Activated CD8-positive, alpha-beta memory T cell treated with anti-CD3 and anti-CD28 coated beads, Interleukin-2, amount 10 ng/mL, durations not matched to agents 7 days and 5 days (primary cell): ENCODE results near the gene RAB8B. TPM values are rescaled to one million over a fixed set of nuclear protein-coding genes. Genes with fewer than 3 reads are reported as not detected.

Experiments
- ATAC-seq: fragments of 150-1000 bp; cut with Tn5 transposase; one replicate; pipeline ENCODE4 v1.10.0; 2021; ENCODE audit warnings: moderate library complexity
- CTCF ChIA-PET: fragments of 350-600 bp; sonication (Branson Sonifier 250); formaldehyde crosslinking; loops from one replicate; lab custom pipeline; 2021; ENCODE audit warnings: antibody characterized with exemption; lab: Charles Lee
- DNase-seq: peaks from one replicate; pipeline ENCODE4 v3.0.0-alpha.2; 2020
- H3K27ac Mint-ChIP-seq: one replicate; pipeline ENCODE4 v1.8.0; 2021; ENCODE audit warnings: mild to moderate bottlenecking, mixed read lengths
- H3K27me3 Mint-ChIP-seq: one replicate; pipeline ENCODE4 v1.8.0; 2021; ENCODE audit warnings: mixed read lengths
- H3K36me3 Mint-ChIP-seq: one replicate; pipeline ENCODE4 v1.8.0; 2021; ENCODE audit warnings: mild to moderate bottlenecking, mixed read lengths
- H3K4me1 Mint-ChIP-seq: one replicate; pipeline ENCODE4 v1.8.0; 2021; ENCODE audit warnings: mixed read lengths
- H3K4me3 Mint-ChIP-seq: one replicate; pipeline ENCODE4 v1.8.0; 2021; ENCODE audit warnings: mild to moderate bottlenecking, moderate library complexity, mixed read lengths
- H3K9me3 Mint-ChIP-seq: one replicate; pipeline ENCODE4 v1.8.0; 2022; ENCODE audit warnings: low read depth, mixed read lengths
- total RNA-seq, 2 experiments: library from RNA; stranded (reverse); gene quantifications; one replicate each; pipeline ENCODE4 v1.2.3, GENCODE V29; 2021

RAB8B gene
- total RNA-seq, 2 experiments from 2014 or later: 94.8 to 128 TPM

- H3K27me3 Mint-ChIP-seq: peaks cover 5% of the 10 kb centered on the region
- no peak for DNase-seq
- no peaks in the 10 kb centered on the region for H3K36me3 Mint-ChIP-seq
- no peaks in the 10 kb centered on the region for H3K4me1 Mint-ChIP-seq
- no peak for ATAC-seq
- H3K27ac Mint-ChIP-seq: no peak overlapping the region
- H3K9me3 Mint-ChIP-seq: no peaks in the 10 kb centered on the region
- CTCF ChIA-PET: interaction anchor here (0.6 to 1.6 kb wide), 8 partner anchors 8 to 259 kb away, joined by 3 to 13 read pairs (median 4); partner anchors contain the start of gene RPS27L
- H3K4me3 Mint-ChIP-seq: no peak overlapping the region
These were observed 24.1 kb upstream of the RAB8B start for GRCh38 chr15:63165166-63165859.

- no peak overlapping the region for H3K27ac Mint-ChIP-seq
- ATAC-seq (peak; percentile 36), DNase-seq (no peak)
- CTCF ChIA-PET: interaction anchor here (0.8 to 2.8 kb wide), 16 partner anchors 9 to 236 kb away, joined by 3 to 13 read pairs (median 4); partner anchors contain the start of gene RPS27L
- no peaks in the 10 kb centered on the region for H3K4me1 Mint-ChIP-seq
- no peaks in the 10 kb centered on the region for H3K36me3 Mint-ChIP-seq
- no peaks in the 10 kb centered on the region for H3K9me3 Mint-ChIP-seq
- H3K27me3 Mint-ChIP-seq: peaks cover 5% of the 10 kb centered on the region
- no peak overlapping the region for H3K4me3 Mint-ChIP-seq
These were observed 23.2 kb upstream of the RAB8B start for GRCh38 chr15:63166219-63166618.

- no peaks in the 10 kb centered on the region for H3K36me3 Mint-ChIP-seq
- H3K4me1 Mint-ChIP-seq: no peaks in the 10 kb centered on the region
- peaks cover 3% of the 10 kb centered on the region for H3K27me3 Mint-ChIP-seq
- no peak overlapping the region for H3K27ac Mint-ChIP-seq
- DNase-seq: no peak
- no peak overlapping the region for H3K4me3 Mint-ChIP-seq
- ATAC-seq: no peak
- CTCF ChIA-PET: interaction anchor here (1.5 kb wide), 1 partner anchor 12 kb away, joined by 4 read pairs; the partner anchor contains the start of gene RPS27L
- no peaks in the 10 kb centered on the region for H3K9me3 Mint-ChIP-seq
These were observed 19.6 kb upstream of the RAB8B start for GRCh38 chr15:63169788-63170187.

- Mint-ChIP-seq H3K36me3 (no peaks in the 10 kb centered on the region), H3K4me3 (no peak overlapping the region), H3K9me3 (no peaks in the 10 kb centered on the region), H3K27me3 (no peaks in the 10 kb centered on the region), H3K4me1 (peaks cover 3% of the 10 kb centered on the region), H3K27ac (no peak overlapping the region)
- CTCF ChIA-PET: no interaction called here
- DNase-seq (no peak), ATAC-seq (no peak)
These were observed 17.0 kb upstream of the RAB8B start for GRCh38 chr15:63172376-63172775.

GRCh38 chr15:63172851-63173451, 16.5 kb upstream of the RAB8B start:
- H3K27me3 Mint-ChIP-seq: no peaks in the 10 kb centered on the region
- no peak for DNase-seq
- no peak overlapping the region for H3K4me3 Mint-ChIP-seq
- no peaks in the 10 kb centered on the region for H3K9me3 Mint-ChIP-seq
- no peak for ATAC-seq
- H3K36me3 Mint-ChIP-seq: no peaks in the 10 kb centered on the region
- peaks cover 4% of the 10 kb centered on the region for H3K4me1 Mint-ChIP-seq
- CTCF ChIA-PET: no interaction called here
- no peak overlapping the region for H3K27ac Mint-ChIP-seq

GRCh38 chr15:63176302-63176701, 13.1 kb upstream of the RAB8B start:
- Mint-ChIP-seq H3K9me3 (no peaks in the 10 kb centered on the region), H3K4me3 (no peak overlapping the region), H3K27ac (no peak overlapping the region), H3K4me1 (peaks cover 4% of the 10 kb centered on the region), H3K27me3 (no peaks in the 10 kb centered on the region), H3K36me3 (no peaks in the 10 kb centered on the region)
- CTCF ChIA-PET: interaction anchor here (0.7 kb wide), 1 partner anchor 28 kb away, joined by 3 read pairs; no protein-coding TSS in a partner anchor
- no peak for ATAC-seq
- DNase-seq: no peak

GRCh38 chr15:63178034-63178433, 11.4 kb upstream of the RAB8B start:
- CTCF ChIA-PET: interaction anchor here (1.4 kb wide), 1 partner anchor 12 kb away, joined by 4 read pairs; no protein-coding TSS in a partner anchor
- H3K27ac Mint-ChIP-seq: no peak overlapping the region
- H3K36me3 Mint-ChIP-seq: no peaks in the 10 kb centered on the region

GRCh38 chr15:63180746-63181145, 8.7 kb upstream of the RAB8B start:
- ATAC-seq (no peak), DNase-seq (no peak)
- H3K4me3 Mint-ChIP-seq: no peak overlapping the region
- H3K36me3 Mint-ChIP-seq: no peaks in the 10 kb centered on the region
- H3K4me1 Mint-ChIP-seq: peaks cover 5% of the 10 kb centered on the region
- no peaks in the 10 kb centered on the region for H3K27me3 Mint-ChIP-seq
- CTCF ChIA-PET: no interaction called here
- no peak overlapping the region for H3K27ac Mint-ChIP-seq
- H3K9me3 Mint-ChIP-seq: no peaks in the 10 kb centered on the region

More at GRCh38 chr15:63178034-63178433, 11.4 kb upstream of the RAB8B start:
- Mint-ChIP-seq H3K4me1 (peaks cover 4% of the 10 kb centered on the region), H3K4me3 (no peak overlapping the region), H3K9me3 (no peaks in the 10 kb centered on the region), H3K27me3 (no peaks in the 10 kb centered on the region)
- ATAC-seq (no peak), DNase-seq (no peak)

GRCh38 chr15:63181648-63182047, 7.8 kb upstream of the RAB8B start:
- no peak for ATAC-seq
- no peaks in the 10 kb centered on the region for H3K36me3 Mint-ChIP-seq
- H3K4me3 Mint-ChIP-seq: no peak overlapping the region
- H3K27me3 Mint-ChIP-seq: no peaks in the 10 kb centered on the region
- DNase-seq: no peak
- peaks cover 5% of the 10 kb centered on the region for H3K4me1 Mint-ChIP-seq
- CTCF ChIA-PET: no interaction called here
- H3K9me3 Mint-ChIP-seq: no peaks in the 10 kb centered on the region
- no peak overlapping the region for H3K27ac Mint-ChIP-seq

- Mint-ChIP-seq H3K9me3 (no peaks in the 10 kb centered on the region), H3K27me3 (no peaks in the 10 kb centered on the region), H3K4me3 (no peak overlapping the region), H3K4me1 (peaks cover 13% of the 10 kb centered on the region), H3K36me3 (peaks cover 2% of the 10 kb centered on the region), H3K27ac (no peak overlapping the region)
- DNase-seq (no peak), ATAC-seq (no peak)
- CTCF ChIA-PET: interaction anchor here (0.8 to 2.1 kb wide), 6 partner anchors 9 to 217 kb away, joined by 3 to 8 read pairs (median 4); no protein-coding TSS in a partner anchor
These were observed 4.2 kb upstream of the RAB8B start for GRCh38 chr15:63185206-63185605.

- Mint-ChIP-seq H3K27ac (no peak overlapping the region), H3K36me3 (peaks cover 4% of the 10 kb centered on the region), H3K4me3 (no peak overlapping the region), H3K9me3 (no peaks in the 10 kb centered on the region), H3K4me1 (peaks cover 16% of the 10 kb centered on the region), H3K27me3 (no peaks in the 10 kb centered on the region)
- DNase-seq: no peak
- CTCF ChIA-PET: interaction anchor here (1.3 to 2.1 kb wide), 3 partner anchors 19 to 88 kb away, joined by 3 to 8 read pairs (median 3); no protein-coding TSS in a partner anchor
- ATAC-seq: no peak
These were observed 3.3 kb upstream of the RAB8B start for GRCh38 chr15:63186065-63186464.

GRCh38 chr15:63187589-63188226, 1.7 kb upstream of the RAB8B start:
- no peak for DNase-seq
- no peak for ATAC-seq
- H3K4me3 Mint-ChIP-seq: no peak overlapping the region
- H3K27ac Mint-ChIP-seq: no peak overlapping the region
- peaks cover 14% of the 10 kb centered on the region for H3K36me3 Mint-ChIP-seq
- peaks cover 31% of the 10 kb centered on the region for H3K4me1 Mint-ChIP-seq
- H3K27me3 Mint-ChIP-seq: no peaks in the 10 kb centered on the region
- CTCF ChIA-PET: interaction anchor here (0.9 to 1.3 kb wide), 2 partner anchors 9 to 77 kb away, joined by 3 read pairs; no protein-coding TSS in a partner anchor
- H3K9me3 Mint-ChIP-seq: no peaks in the 10 kb centered on the region

GRCh38 chr15:63188247-63188925, 1.0 kb upstream of the RAB8B start:
- DNase-seq: no peak
- Mint-ChIP-seq H3K9me3 (no peaks in the 10 kb centered on the region), H3K27me3 (no peaks in the 10 kb centered on the region), H3K36me3 (peaks cover 15% of the 10 kb centered on the region), H3K4me3 (peak overlapping the region; percentile 96), H3K27ac (peak overlapping the region; percentile 80), H3K4me1 (peaks cover 38% of the 10 kb centered on the region)
- ATAC-seq: no peak
- CTCF ChIA-PET: interaction anchor here (0.9 to 1.5 kb wide), 3 partner anchors 9 to 76 kb away, joined by 3 to 4 read pairs (median 3); no protein-coding TSS in a partner anchor
